Measurements from ENCODE around the gene DPYSL5.

DPYSL5 gene

GRCh38 chr2:26946841-26947784, 99.2 kb downstream of the DPYSL5 start:
- peak in 2 of 10 donors; percentile 44 to 81 for DNase-seq
- intact Hi-C loops (cut with DNase I) = loop anchor here (10.0 kb wide), 1 partner anchor 182 kb away; the partner anchor contains the start of gene SLC35F6

- intact Hi-C loops (cut with DNase I) = loop anchor here (10.0 kb wide), 1 partner anchor 184 kb away; the partner anchor contains the start of gene SLC35F6
- no peak for DNase-seq
These were observed 100.9 kb downstream of the DPYSL5 start for GRCh38 chr2:26948800-26949199.

DNA sequence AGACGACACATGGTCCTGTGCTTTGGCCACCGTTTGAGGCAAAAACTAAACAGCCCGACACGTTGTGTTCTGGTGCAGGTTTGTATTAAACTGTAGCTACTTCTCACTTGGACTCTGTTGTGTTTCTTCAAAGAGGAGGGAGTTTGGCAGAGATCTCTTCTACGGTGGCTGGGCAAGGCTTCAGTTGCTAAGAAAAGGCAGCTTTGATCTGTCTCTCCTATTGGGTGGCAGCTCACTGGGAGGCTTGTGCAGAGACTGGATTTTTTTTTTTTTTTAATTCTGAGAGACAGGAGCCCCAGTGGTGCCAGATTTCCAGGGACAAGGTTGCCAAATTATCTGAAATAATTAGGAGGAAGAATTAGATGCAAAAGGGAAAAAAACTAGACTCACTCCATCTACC, 102.3 kb downstream of the DPYSL5 start:
- intact Hi-C loops (cut with DNase I) = no loop called here

DNA sequence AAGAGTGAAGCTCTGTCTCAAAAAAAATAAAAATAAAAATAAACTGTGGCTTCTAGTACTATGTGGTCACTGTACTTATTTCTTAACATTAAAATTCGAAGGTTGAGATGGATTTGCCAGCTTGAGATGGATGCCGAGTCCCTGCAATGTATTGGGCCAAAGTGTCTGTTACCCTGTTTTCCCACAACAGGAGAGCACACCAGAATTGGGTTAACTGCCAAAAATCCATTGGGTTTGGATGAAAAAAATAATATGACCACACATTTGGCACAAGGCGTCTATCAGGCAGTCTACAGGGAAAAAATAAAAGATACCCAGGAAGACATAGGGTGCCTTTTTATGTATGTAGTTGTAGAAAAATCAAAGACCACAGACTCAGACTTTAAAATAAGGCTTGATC, 103.3 kb downstream of the DPYSL5 start:
- intact Hi-C loops (cut with DNase I) = no loop called here
- no peak for DNase-seq

More for the DNA sequence above, 102.3 kb downstream of the DPYSL5 start:
- no peak for DNase-seq

- intact Hi-C loops (cut with DNase I) = no loop called here
- DNase-seq = no peak
These were observed 104.4 kb downstream of the DPYSL5 start for GRCh38 chr2:26952374-26952773.

DNA sequence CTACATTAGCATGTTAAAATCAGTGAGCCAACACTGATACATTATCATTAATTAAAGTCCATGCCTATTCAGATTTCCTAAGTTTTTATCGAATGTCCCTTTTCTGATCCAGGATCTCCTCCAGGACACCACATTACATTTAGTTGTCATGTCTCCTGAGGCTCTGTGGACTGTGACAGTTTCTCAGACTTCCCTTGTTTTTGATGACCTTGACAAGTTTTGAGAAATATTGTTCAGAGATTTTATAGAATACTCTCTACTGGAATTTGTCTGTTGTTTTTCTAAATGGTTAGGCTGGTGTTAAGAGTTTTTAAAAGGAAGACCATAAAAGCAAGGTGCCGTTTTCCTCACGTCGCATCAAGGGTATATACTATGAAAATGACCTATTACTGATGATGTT, 106.2 kb downstream of the DPYSL5 start:
- intact Hi-C loops (cut with DNase I) = no loop called here
- DNase-seq = no peak

DNA sequence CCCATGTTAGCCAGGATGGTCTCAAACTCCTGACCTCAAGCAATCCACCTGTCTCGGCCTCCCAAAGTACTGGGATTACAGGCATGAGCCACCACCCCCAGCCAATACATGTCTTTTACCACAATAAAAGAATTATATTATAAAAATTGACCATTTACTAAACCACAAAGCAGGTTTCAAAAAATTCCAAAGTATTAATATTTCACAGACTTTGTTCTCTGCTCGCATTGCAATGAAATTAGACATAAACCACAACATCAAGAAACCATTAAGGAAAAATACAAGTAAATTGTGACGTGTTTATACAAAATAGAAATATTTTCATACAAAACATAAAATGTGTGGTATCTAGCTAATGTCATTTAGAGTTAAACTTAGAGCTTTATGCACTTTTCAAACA, 109.1 kb downstream of the DPYSL5 start:
- intact Hi-C loops (cut with DNase I) = no loop called here
- DNase-seq = no peak

- intact Hi-C loops (cut with DNase I) = no loop called here
- no peak for DNase-seq
These were observed 109.6 kb downstream of the DPYSL5 start for GRCh38 chr2:26957534-26957933.

DNA sequence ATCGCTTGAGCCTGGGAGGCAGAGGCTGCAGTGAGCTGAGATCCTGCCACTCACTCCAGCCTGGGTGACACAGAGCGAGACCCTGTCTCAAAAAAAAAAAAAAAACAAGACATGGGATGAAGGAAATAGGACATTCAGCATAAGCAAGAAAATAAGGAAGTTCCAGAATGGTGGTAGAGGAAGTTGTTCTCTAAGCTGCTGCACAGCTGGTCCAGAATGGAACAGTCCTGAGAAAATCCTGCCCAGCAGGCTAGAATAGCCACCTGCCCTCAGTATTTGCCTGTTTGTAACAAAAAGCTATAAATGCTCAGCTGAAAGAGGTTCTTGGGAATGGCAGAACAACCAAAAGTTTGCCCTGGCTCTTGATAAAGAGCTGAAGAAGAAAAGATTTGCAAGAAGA, 111.4 kb downstream of the DPYSL5 start:
- no peak for DNase-seq
- intact Hi-C loops (cut with DNase I) = no loop called here

DNA sequence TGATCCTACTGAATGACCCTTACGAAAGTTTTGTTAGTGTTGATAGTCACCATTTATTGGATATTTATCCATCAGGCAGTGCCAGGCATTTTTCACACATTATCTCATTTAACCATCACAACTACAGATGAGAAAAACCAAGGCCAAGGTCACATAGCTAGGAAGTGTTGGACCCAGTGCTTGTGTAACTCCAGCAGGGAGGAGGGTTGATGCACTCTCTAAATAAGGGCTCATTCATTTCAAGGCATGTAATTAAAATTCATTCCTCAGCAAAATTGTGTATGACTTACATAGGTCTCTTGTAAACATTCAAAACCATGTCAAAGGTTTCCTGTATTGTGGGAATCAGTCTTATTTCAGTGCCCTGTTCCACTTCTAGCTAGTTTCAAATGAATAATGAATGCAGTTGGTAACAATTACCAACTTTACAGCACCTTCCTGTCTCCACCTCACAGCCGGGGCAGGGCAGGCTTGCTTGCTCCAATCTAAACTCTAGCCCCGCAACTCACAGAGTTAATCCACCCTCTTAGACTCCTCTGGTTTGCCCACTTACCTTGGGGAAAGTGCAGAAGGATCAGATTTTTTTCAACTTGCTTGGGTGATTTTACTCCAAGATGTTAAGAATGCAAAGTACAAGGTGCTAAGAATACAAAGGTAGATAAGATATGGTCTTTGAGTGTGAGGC, 116.7 kb downstream of the DPYSL5 start:
- intact Hi-C loops (cut with DNase I) = loop anchor here (10.0 kb wide), 1 partner anchor 230 kb away; no protein-coding TSS in a partner anchor
- no peak for DNase-seq

GRCh38 chr2:26968001-26968400, 120.1 kb downstream of the DPYSL5 start:
- intact Hi-C loops (cut with DNase I) = loop anchor here (10.0 kb wide), 1 partner anchor 227 kb away; no protein-coding TSS in a partner anchor
- DNase-seq = no peak

DNA sequence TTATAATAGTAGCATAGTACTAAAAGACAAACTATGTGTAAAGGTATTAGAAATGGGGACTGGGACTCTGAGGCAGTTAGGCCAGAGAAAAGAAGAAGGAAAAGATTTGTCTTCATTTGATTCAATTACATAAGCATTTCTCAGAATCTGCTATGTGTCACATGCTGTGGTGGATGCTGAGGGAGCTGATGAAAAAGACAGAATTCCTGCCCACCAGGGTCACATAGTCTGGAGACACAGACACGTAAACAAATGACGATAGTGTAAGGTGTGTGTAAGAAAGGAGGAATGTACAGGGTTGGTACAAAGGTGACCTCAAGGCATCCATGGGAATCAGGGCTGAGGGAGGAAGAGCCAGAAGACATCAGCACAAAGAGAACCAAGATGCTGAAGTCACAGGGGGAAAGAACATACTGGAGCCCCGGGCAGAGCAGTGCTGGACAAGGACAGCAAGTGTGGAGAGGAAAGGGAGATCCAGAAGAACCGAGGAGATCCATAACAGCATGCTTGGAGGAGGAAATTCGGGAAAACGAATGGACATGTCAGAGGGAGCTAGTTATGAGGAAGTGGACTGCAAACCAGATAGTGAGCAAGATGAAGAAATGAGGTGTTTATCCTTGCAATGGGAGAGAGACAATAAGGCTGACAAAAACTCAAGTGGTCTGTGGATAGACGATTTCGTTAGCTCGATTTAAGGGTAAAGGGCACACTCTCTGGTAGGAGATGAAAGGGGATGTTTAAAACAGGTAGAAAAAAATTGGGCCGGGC, 121.3 kb downstream of the DPYSL5 start:
- intact Hi-C loops (cut with DNase I) = loop anchor here (10.0 kb wide), 1 partner anchor 226 kb away; no protein-coding TSS in a partner anchor
- DNase-seq = no peak

- DNase-seq = peak; percentile 80 to 99 (median 92)
- intact Hi-C loops (cut with DNase I) = no loop called here
These were observed 122.5 kb downstream of the DPYSL5 start, which contains the start of gene MAPRE3 for GRCh38 chr2:26970244-26970927. TSS of gene MAPRE3 (plus strand) at chr2:26970637. CDS start at chr2:27022219, 51,582 bp downstream.

GRCh38 chr2:26970928-26971627, 123.1 kb downstream of the DPYSL5 start:
- intact Hi-C loops (cut with DNase I) = no loop called here
- DNase-seq = peak in 2 of 10 donors; percentile 15 to 71

GRCh38 chr2:26971911-26972786, 124.2 kb downstream of the DPYSL5 start:
- DNase-seq = no peak
- intact Hi-C loops (cut with DNase I) = no loop called here

DNA sequence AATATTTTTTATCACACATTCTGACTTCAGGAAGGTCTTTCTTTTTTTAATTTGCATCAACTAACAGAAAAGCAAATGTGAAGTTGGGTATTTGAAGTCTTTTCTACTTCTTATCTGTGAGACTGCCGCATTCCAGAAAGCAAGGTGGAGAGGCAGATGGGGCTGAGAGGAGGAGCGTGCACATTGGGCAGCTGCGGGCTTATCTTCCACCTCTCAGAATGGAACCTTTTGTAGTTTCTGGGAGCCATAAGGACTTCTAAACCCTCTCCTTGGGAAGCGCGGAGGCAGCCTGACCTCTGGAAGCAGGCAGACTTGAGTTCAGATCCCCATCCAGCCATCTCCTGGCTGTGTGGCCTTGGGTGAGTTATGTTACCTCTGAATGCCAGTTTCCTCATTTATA, 126.4 kb downstream of the DPYSL5 start:
- intact Hi-C loops (cut with DNase I) = no loop called here
- no peak for DNase-seq

GRCh38 chr2:26975102-26975501, 127.2 kb downstream of the DPYSL5 start:
- no peak for DNase-seq
- intact Hi-C loops (cut with DNase I) = no loop called here

- intact Hi-C loops (cut with DNase I) = no loop called here
- no peak for DNase-seq
These were observed 127.7 kb downstream of the DPYSL5 start for GRCh38 chr2:26975656-26976055.
